Adrenal gland (tissue), 12 donors: ENCODE data around the gene NEGR1. TPM values are rescaled to one million over a fixed set of nuclear protein-coding genes. Genes with fewer than 3 reads are reported as not detected.

Experiments
- DNase-seq, 7 donors: peaks; one replicate each; pipeline ENCODE4 v3.0.0-alpha.2; 2019 to 2020
- H3K27ac ChIP-seq, 5 donors: fragments of 200-600 bp; sonication (generic) in 4 of 5; 1 replicate in 3 of 5; 2 replicates in 2 of 5; pipeline versions ENCODE4 v1.5.1 to v1.8.0; 2016 to 2020; ENCODE audit warnings: mild to moderate bottlenecking in 1 of 5
- H3K27me3 ChIP-seq: fragments of 200-600 bp; 2 replicates; pipeline ENCODE4 v1.8.0; 2021
- H3K36me3 ChIP-seq, 2 donors: fragments of 200-600 bp; replicated peaks in 1 of 2; 1 replicate in 1 of 2; 2 replicates in 1 of 2; pipeline versions ENCODE4 v1.5.1 to v1.8.0; 2018 to 2022
- H3K4me1 ChIP-seq, 2 donors: fragments of 200-600 bp; replicated peaks in 1 of 2; 1 replicate in 1 of 2; 2 replicates in 1 of 2; pipeline versions ENCODE4 v1.5.1 to v1.8.0; 2018 to 2021
- H3K4me3 ChIP-seq, 4 donors: fragments of 200-600 bp; sonication (generic) in 3 of 4; one replicate each; pipeline ENCODE4 v1.5.1; 2016 to 2018
- H3K9me3 ChIP-seq, 3 donors: fragments of 200-600 bp; sonication (generic) in 1 of 3; replicated peaks in 1 of 3; 1 replicate in 2 of 3; 2 replicates in 1 of 3; pipeline versions ENCODE4 v1.5.1 to v1.8.0; 2016 to 2021
- CTCF ChIP-seq, 6 experiments: fragments of 450-650 bp in 4 of 6; fragments of 200-600 bp in 2 of 6; sonication (generic) in 1 of 6; IDR thresholded peaks; 1 replicate in 5 of 6; 2 replicates in 1 of 6; pipeline versions ENCODE4 v1.5.1 to v1.8.0; 2016 to 2021; ENCODE audit warnings: antibody characterized with exemption in 6 of 6, mild to moderate bottlenecking in 2 of 6, moderate library complexity in 1 of 6
- POLR2A ChIP-seq, 2 donors: fragments of 450-650 bp; IDR thresholded peaks; one replicate each; pipeline ENCODE4 v1.6.1; 2017; ENCODE audit warnings: antibody characterized with exemption in 2 of 2, mild to moderate bottlenecking in 2 of 2, moderate library complexity in 1 of 2
- WGBS, 4 donors: extraction: QIAGEN DNeasy Blood & Tissue Kit in 2 of 4; methylation state at CpG; one replicate each; pipeline versions ENCODE4 v1.1.5 to v1.1.7; 2013 to 2017; 5-methylcytosine and 5-hydroxymethylcytosine counted together
- intact Hi-C, 2 donors: fragments of 100-400 bp; cut with DNase I; formaldehyde crosslinking; loops; one replicate each; pipeline versions ENCODE4 v1.14.1 to v1.15.0; 2022 to 2023
- polyA plus RNA-seq, 3 donors: library from polyadenylated mRNA; stranded (reverse); fragments of 200-250 nt in 2 of 3; fragments of 350-450 nt in 1 of 3; fragmentation: Illumina TruSeq in 1 of 3; extraction: RNeasy Lipid Tissue Mini Kit (QIAGEN cat#74804) in 1 of 3; gene quantifications; one replicate each; pipeline ENCODE4 v1.2.3, GENCODE V29; 2013 to 2014
- total RNA-seq, 9 donors: library from RNA; depleted of rRNA in 4 of 9; stranded (reverse); fragments of >200 nt in 4 of 9; fragments of 120-200 nt in 1 of 9; fragmentation: NEBNext Ultra II Directional in 1 of 9; extraction: Animal tissue kit (Norgen Biotek cat#: 25700) in 1 of 9; gene quantifications; one replicate each; pipeline versions ENCODE4 v1.1.0 to v1.2.4, GENCODE V29; 2013 to 2023
- donor health status: healthy with polysubstance abuse.
- donor health status: Bipolar disorder and iron deficiency.
- donor health status: DM: yes; HTN: yes; CAD: no.
- donor health status: DM: no; HTN: no; CAD: no.
- donor health status: DM: no; HTN: no; CAD: no.
- donor health status: DM: yes; HTN: yes; CAD: no.

Gene NEGR1
- total and polyA plus RNA-seq, 12 donors, result 1.1 to 7.4 (median 4.0) TPM

- H3K36me3 ChIP-seq, result no peaks in the 10 kb centered on the region
- H3K27me3 ChIP-seq, result no peaks in the 10 kb centered on the region
- DNase-seq, result no peak
- TF ChIP-seq CTCF (IDR thresholded peaks at IDR 0.05), result no peak
- TF ChIP-seq POLR2A (IDR thresholded peaks at IDR 0.05), result no peak
- no peaks in the 10 kb centered on the region for H3K4me1 ChIP-seq
- no peak overlapping the region for H3K27ac ChIP-seq
- intact Hi-C loops, result no loop called here
- H3K9me3 ChIP-seq, result no peaks in the 10 kb centered on the region
- no peak overlapping the region for H3K4me3 ChIP-seq
- 60 to 86% (median 79%) methylated on average over 1 of the region's 1 CpG for WGBS, 4 donors
These were observed 544.1 kb downstream of the NEGR1 start for GRCh38 chr1:71738256-71738655.

GRCh38 chr1:71737768-71738167, 544.6 kb downstream of the NEGR1 start:
- no peaks in the 10 kb centered on the region for H3K4me1 ChIP-seq

GRCh38 chr1:71733121-71733520, 549.2 kb downstream of the NEGR1 start:
- Histone ChIP-seq H3K9me3 (no peaks in the 10 kb centered on the region), H3K27ac (no peak overlapping the region), H3K4me1 (no peaks in the 10 kb centered on the region), H3K27me3 (no peaks in the 10 kb centered on the region), H3K4me3 (no peak overlapping the region), H3K36me3 (no peaks in the 10 kb centered on the region)
- 30 to 45% (median 39%) methylated on average over 2 of the region's 2 CpGs for WGBS, 4 donors
- TF ChIP-seq CTCF (IDR thresholded peaks at IDR 0.05) (no peak), POLR2A (IDR thresholded peaks at IDR 0.05) (no peak)
- DNase-seq, result no peak
- intact Hi-C loops, result no loop called here

More at GRCh38 chr1:71737768-71738167, 544.6 kb downstream of the NEGR1 start:
- Histone ChIP-seq H3K36me3 (no peaks in the 10 kb centered on the region), H3K4me3 (no peak overlapping the region), H3K9me3 (no peaks in the 10 kb centered on the region), H3K27ac (no peak overlapping the region), H3K27me3 (no peaks in the 10 kb centered on the region)
- no peak for DNase-seq
- TF ChIP-seq POLR2A (IDR thresholded peaks at IDR 0.05), result no peak
- TF ChIP-seq CTCF (IDR thresholded peaks at IDR 0.05), result no peak
- intact Hi-C loops, result no loop called here
- WGBS, 4 donors, result 51 to 58% (median 53%) methylated on average over 3 of the region's 3 CpGs

- no peak for TF ChIP-seq CTCF (IDR thresholded peaks at IDR 0.05)
- TF ChIP-seq POLR2A (IDR thresholded peaks at IDR 0.05), result no peak
- Histone ChIP-seq H3K4me3 (no peak overlapping the region), H3K4me1 (no peaks in the 10 kb centered on the region), H3K36me3 (no peaks in the 10 kb centered on the region), H3K27ac (no peak overlapping the region), H3K9me3 (no peaks in the 10 kb centered on the region), H3K27me3 (no peaks in the 10 kb centered on the region)
- 57 to 72% (median 69%) methylated on average over 2 of the region's 2 CpGs for whole genome bisulfite sequencing, 4 donors
- DNase-seq, result no peak
- intact Hi-C loops, result no loop called here
These were observed 560.8 kb downstream of the NEGR1 start for GRCh38 chr1:71721532-71721931.
